ENCODE data around the gene SBK2. TPM values are rescaled to one million over a fixed set of nuclear protein-coding genes. Genes with fewer than 3 reads are reported as not detected.
"Not testable (repeated sequence)": the region's sequence is repeated elsewhere in the genome, so short reads cannot be mapped to it uniquely, and the experiment has no call there.

The SBK2 gene, protein sequence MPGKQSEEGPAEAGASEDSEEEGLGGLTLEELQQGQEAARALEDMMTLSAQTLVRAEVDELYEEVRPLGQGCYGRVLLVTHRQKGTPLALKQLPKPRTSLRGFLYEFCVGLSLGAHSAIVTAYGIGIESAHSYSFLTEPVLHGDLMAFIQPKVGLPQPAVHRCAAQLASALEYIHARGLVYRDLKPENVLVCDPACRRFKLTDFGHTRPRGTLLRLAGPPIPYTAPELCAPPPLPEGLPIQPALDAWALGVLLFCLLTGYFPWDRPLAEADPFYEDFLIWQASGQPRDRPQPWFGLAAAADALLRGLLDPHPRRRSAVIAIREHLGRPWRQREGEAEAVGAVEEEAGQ
- total RNA-seq: 1.0 TPM

DNA sequence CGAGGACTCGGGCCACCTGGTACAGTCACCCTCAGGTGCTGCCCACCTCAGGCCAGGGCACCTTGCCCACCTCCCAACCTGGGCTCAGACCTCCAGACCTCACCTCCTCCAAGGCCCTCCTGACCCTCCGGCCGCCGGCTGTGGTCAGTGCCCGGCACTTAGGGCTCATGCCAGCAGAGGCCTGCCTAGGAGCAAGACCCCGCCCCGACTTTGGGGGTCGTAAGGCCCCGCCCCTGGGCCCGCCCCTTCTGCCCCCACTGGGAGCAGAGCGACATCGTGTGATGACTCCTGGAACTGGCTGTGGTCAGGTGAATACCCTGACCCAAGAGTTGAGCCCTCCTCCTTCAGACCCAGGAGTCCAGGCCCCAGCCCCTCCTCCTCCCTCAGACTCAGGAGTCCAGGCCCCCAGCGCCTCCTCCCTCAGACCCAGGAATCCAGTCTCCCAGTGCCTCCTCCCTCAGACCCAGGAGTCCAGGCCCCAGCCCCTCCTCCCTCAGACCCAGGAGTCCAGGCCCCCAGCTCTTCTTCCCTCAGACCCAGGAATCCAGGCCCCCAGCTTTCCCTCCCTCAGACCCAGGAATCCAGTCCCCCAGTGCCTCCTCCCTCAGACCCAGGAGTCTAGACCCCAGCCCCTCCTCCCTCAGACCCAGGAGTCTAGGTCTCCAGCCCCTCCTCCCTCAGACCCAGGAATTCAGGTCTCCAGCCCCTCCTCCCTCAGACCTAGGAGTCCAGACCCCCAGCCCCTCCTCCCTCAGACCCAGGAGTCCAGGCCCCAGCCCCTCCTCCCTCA is at the start of gene SBK2:
SBK2 (minus strand) TSS at position 183 of the 790 bp plus-strand sequence. CDS start 839 bp downstream, outside the sequence.
- no peak within 1 kb of the TSS for H3K4me3 ChIP-seq (ENCODE audit: low read length in 3 of 3)
- peaks cover 2 to 7% (median 4%) of the 10 kb centered on the region in 3 donors for H3K4me1 ChIP-seq (ENCODE audit: control insufficient read depth in 3 of 3, insufficient read depth in 3 of 3, low read length in 3 of 3)
- no peak within 1 kb of the TSS for H3K27ac ChIP-seq (ENCODE audit: low read depth, low read length)

DNA sequence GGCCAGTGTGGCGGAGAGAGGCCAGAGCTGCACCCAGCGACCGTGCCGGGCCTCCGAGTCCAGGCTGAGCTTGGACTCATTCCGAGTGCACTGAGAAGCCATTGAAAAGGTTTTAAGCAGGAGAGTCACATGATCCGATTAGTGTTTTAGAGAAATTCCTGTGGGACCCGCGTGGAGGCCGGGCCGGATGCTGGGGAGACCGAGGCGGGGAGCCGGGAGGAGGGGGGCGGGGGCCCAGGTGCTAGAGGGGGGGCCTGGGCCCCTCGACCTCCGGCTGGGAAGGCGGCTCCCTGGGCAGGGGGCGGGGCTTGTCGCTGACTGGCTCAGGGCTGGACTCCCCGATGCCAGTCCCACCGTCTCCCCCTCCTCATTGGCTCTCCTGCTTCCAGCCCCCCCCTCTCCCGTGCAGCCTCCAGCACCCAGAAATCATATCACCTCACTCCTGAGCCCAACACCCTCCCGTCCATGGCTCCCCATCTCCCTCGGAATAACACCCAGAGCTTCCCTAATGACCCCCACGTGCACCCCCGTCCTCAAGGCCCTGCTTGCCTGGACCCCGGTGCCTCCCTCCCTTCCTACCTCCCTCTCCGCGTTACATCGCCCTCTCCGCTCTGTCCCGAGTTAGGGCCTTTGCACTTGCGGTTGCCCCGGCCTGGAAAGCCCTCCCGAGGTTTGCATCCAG is 48.9 kb upstream of the SBK2 start:
- peak overlapping the region in 1 of 3 donors; percentile 57 for H3K9ac ChIP-seq (ENCODE audit: low read depth in 1 of 3, low read length in 3 of 3)

More for the DNA sequence above, at the start of gene SBK2:
- H3K9me3 ChIP-seq (ENCODE audit: control insufficient read depth in 3 of 3, low read length in 3 of 3): no peaks in the 10 kb centered on the region
- H3K36me3 ChIP-seq (ENCODE audit: control insufficient read depth in 3 of 3, insufficient read depth in 3 of 3, low read length in 3 of 3): no peaks in the 10 kb centered on the region
- no peak within 1 kb of the TSS for H3K9ac ChIP-seq (ENCODE audit: low read depth in 1 of 3, low read length in 3 of 3)
- H3K27me3 ChIP-seq (ENCODE audit: control insufficient read depth in 3 of 3, insufficient read depth in 3 of 3, low read length in 3 of 3): no peaks in the 10 kb centered on the region

DNA sequence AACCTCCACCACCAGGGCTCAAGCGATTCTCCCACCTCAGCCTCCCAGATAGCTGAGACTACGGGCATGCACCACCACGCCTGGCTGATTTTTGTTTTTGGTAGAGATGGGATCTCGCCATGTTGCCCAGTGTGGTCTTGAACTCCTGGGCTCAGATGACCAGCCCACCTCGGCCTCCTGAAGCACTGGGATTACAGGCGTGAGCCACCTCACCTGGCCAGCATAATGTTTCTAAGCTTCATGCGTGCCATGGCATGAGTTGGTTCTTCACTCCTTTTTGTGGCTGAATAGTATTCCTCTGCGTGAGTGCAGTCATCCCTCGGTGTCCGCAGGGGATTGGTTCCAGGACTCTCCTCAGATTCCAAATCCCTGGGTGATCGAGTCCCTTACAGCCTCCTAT is 47.9 kb upstream of the SBK2 start:
- Histone ChIP-seq H3K4me3 (ENCODE audit: low read length in 3 of 3) (no peak overlapping the region), H3K9ac (ENCODE audit: low read depth in 1 of 3, low read length in 3 of 3) (no peak overlapping the region), H3K4me1 (ENCODE audit: control insufficient read depth in 3 of 3, insufficient read depth in 3 of 3, low read length in 3 of 3) (peaks cover 24 to 30% (median 28%) of the 10 kb centered on the region in 3 donors), H3K27ac (ENCODE audit: low read depth, low read length) (no peak overlapping the region), H3K36me3 (ENCODE audit: control insufficient read depth in 3 of 3, insufficient read depth in 3 of 3, low read length in 3 of 3) (no peaks in the 10 kb centered on the region), H3K9me3 (ENCODE audit: control insufficient read depth in 3 of 3, low read length in 3 of 3) (no peaks in the 10 kb centered on the region), H3K27me3 (ENCODE audit: control insufficient read depth in 3 of 3, insufficient read depth in 3 of 3, low read length in 3 of 3) (peaks cover 2 to 19% (median 16%) of the 10 kb centered on the region in 3 donors)

More for the DNA sequence above, 48.9 kb upstream of the SBK2 start:
- H3K27ac ChIP-seq (ENCODE audit: low read depth, low read length): peak overlapping the region; percentile 7
- peaks cover 24 to 29% (median 28%) of the 10 kb centered on the region in 3 donors for H3K4me1 ChIP-seq (ENCODE audit: control insufficient read depth in 3 of 3, insufficient read depth in 3 of 3, low read length in 3 of 3)
- peaks cover 2 to 19% (median 16%) of the 10 kb centered on the region in 3 donors for H3K27me3 ChIP-seq (ENCODE audit: control insufficient read depth in 3 of 3, insufficient read depth in 3 of 3, low read length in 3 of 3)
- no peaks in the 10 kb centered on the region for H3K36me3 ChIP-seq (ENCODE audit: control insufficient read depth in 3 of 3, insufficient read depth in 3 of 3, low read length in 3 of 3)
- peak overlapping the region; percentile 49 to 62 (median 56) for H3K4me3 ChIP-seq (ENCODE audit: low read length in 3 of 3)
- no peaks in the 10 kb centered on the region for H3K9me3 ChIP-seq (ENCODE audit: control insufficient read depth in 3 of 3, low read length in 3 of 3)

DNA sequence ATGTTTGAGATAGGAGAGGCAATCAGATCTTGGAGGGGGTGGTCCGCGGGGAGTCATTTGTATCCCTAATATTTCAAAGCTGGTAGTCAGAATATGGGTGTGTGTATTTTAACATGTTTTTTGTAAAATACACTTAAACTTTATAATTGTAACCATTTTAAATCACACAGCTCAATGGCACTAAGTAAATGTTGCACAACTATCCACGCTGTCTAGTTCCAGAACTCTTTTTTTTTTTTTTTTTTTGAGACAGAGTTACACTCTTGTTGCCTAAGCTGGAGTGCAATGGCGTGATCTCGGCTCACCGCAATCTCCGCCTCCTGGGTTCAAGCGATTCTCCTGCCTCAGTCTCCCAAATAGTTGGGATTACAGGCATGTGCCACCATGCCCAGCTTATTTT is 47.0 kb upstream of the SBK2 start:
- not testable (repeated sequence) for H3K36me3 ChIP-seq (ENCODE audit: control insufficient read depth in 3 of 3, insufficient read depth in 3 of 3, low read length in 3 of 3)

DNA sequence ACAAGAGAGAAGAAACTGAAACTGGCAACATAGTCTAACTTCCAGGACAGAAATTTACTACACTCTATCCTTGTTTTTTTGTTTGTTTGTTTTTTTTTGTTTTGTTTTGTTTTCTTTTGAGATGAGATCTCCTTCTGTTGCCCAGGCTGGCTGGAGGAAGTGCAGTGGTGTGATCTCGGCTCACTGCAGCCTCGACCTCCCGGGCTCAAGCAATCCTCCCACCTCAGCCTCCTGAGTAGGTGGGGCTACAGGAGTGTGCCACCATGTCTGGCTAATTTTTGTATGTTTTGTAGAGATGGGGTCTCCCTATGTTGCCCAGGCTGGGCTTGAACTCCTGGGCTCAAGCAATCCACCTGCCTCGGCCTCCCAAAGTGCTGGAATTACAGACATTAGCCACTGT is 45.4 kb upstream of the SBK2 start:
- H3K27ac ChIP-seq (ENCODE audit: low read depth, low read length); H3K36me3 ChIP-seq (ENCODE audit: control insufficient read depth in 3 of 3, insufficient read depth in 3 of 3, low read length in 3 of 3): not testable (repeated sequence)

More for the DNA sequence above, 47.0 kb upstream of the SBK2 start:
- H3K4me3 ChIP-seq (ENCODE audit: low read length in 3 of 3); H3K9me3 ChIP-seq (ENCODE audit: control insufficient read depth in 3 of 3, low read length in 3 of 3); H3K27ac ChIP-seq (ENCODE audit: low read depth, low read length); H3K9ac ChIP-seq (ENCODE audit: low read depth in 1 of 3, low read length in 3 of 3): not testable (repeated sequence)
- Histone ChIP-seq H3K4me1 (ENCODE audit: control insufficient read depth in 3 of 3, insufficient read depth in 3 of 3, low read length in 3 of 3) (peaks cover 28 to 36% (median 30%) of the 10 kb centered on the region in 3 donors), H3K27me3 (ENCODE audit: control insufficient read depth in 3 of 3, insufficient read depth in 3 of 3, low read length in 3 of 3) (peaks cover 2 to 19% (median 16%) of the 10 kb centered on the region in 3 donors)

DNA sequence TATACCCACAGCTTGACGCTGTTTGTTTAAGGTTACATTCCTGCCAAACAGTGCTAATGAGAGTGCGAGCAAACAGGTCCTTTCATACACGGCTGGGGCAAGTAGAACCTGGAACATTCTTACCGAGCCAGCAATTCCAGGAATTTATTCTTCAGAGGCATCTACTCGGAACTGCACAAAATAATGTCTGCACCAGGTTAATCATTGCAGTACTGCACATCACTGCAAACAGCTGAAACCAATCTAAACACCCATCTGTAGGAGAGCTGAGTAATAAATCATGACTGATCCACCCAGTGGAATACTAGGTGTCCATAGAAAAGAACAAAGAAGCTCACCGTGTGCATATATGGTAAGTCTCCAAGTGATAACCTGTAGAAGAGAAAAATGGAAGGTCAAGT is 44.9 kb upstream of the SBK2 start:
- peaks cover 2 to 15% (median 14%) of the 10 kb centered on the region in 3 donors for H3K27me3 ChIP-seq (ENCODE audit: control insufficient read depth in 3 of 3, insufficient read depth in 3 of 3, low read length in 3 of 3)
- peaks cover 21 to 28% (median 24%) of the 10 kb centered on the region in 3 donors for H3K4me1 ChIP-seq (ENCODE audit: control insufficient read depth in 3 of 3, insufficient read depth in 3 of 3, low read length in 3 of 3)
- H3K36me3 ChIP-seq (ENCODE audit: control insufficient read depth in 3 of 3, insufficient read depth in 3 of 3, low read length in 3 of 3): peaks cover 0 to 11% (median 4%) of the 10 kb centered on the region in 3 donors
- no peaks in the 10 kb centered on the region for H3K9me3 ChIP-seq (ENCODE audit: control insufficient read depth in 3 of 3, low read length in 3 of 3)
- H3K9ac ChIP-seq (ENCODE audit: low read depth in 1 of 3, low read length in 3 of 3): no peak overlapping the region
- H3K4me3 ChIP-seq (ENCODE audit: low read length in 3 of 3): peak overlapping the region in 1 of 3 donors; percentile 85
- H3K27ac ChIP-seq (ENCODE audit: low read depth, low read length): no peak overlapping the region

More for the DNA sequence above, 45.4 kb upstream of the SBK2 start:
- not testable (repeated sequence) for H3K9ac ChIP-seq (ENCODE audit: low read depth in 1 of 3, low read length in 3 of 3); H3K4me3 ChIP-seq (ENCODE audit: low read length in 3 of 3); H3K9me3 ChIP-seq (ENCODE audit: control insufficient read depth in 3 of 3, low read length in 3 of 3)
- H3K27me3 ChIP-seq (ENCODE audit: control insufficient read depth in 3 of 3, insufficient read depth in 3 of 3, low read length in 3 of 3): peaks cover 2 to 18% (median 16%) of the 10 kb centered on the region in 3 donors
- peaks cover 26 to 33% (median 29%) of the 10 kb centered on the region in 3 donors for H3K4me1 ChIP-seq (ENCODE audit: control insufficient read depth in 3 of 3, insufficient read depth in 3 of 3, low read length in 3 of 3)

DNA sequence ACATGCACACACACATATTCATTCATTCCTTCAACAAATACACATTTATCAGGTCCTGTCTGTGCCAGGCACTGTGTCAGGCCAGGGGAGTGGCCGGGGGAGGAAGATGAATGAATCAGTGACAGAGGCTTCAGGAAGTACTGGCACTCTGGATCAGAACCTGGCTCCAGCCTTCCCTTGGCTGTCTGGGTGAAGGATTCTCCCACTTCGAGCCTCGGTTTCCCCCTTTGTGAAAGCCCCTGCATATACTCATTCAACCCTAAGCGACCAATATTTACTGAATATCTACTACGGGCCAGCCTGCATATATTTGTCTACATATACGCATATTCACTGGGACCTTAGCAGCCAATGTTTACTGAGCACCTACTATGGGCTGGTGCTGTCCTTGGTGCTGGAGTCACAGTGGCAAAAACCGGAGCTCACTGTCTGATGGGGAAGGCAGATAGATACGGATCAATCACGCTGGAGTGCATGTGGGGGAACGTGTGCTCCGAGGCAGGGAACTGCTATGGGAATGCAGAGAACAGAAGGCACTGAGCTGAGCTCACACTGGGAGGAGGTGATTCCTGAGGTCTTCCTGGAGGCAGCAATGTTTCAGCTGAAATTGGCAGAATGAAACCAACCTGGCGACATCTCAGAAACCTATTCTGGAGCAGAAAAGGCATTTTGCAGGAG is 44.4 kb upstream of the SBK2 start:
- Histone ChIP-seq H3K4me1 (ENCODE audit: control insufficient read depth in 3 of 3, insufficient read depth in 3 of 3, low read length in 3 of 3) (peaks cover 18 to 25% (median 21%) of the 10 kb centered on the region in 3 donors), H3K27ac (ENCODE audit: low read depth, low read length) (peak overlapping the region; percentile 95), H3K36me3 (ENCODE audit: control insufficient read depth in 3 of 3, insufficient read depth in 3 of 3, low read length in 3 of 3) (peaks cover 0 to 12% (median 6%) of the 10 kb centered on the region in 3 donors), H3K27me3 (ENCODE audit: control insufficient read depth in 3 of 3, insufficient read depth in 3 of 3, low read length in 3 of 3) (peaks cover 2 to 14% (median 10%) of the 10 kb centered on the region in 3 donors), H3K9me3 (ENCODE audit: control insufficient read depth in 3 of 3, low read length in 3 of 3) (no peaks in the 10 kb centered on the region), H3K4me3 (ENCODE audit: low read length in 3 of 3) (peak overlapping the region; percentile 85 to 87 (median 86)), H3K9ac (ENCODE audit: low read depth in 1 of 3, low read length in 3 of 3) (peak overlapping the region; percentile 87 to 91 (median 87))

DNA sequence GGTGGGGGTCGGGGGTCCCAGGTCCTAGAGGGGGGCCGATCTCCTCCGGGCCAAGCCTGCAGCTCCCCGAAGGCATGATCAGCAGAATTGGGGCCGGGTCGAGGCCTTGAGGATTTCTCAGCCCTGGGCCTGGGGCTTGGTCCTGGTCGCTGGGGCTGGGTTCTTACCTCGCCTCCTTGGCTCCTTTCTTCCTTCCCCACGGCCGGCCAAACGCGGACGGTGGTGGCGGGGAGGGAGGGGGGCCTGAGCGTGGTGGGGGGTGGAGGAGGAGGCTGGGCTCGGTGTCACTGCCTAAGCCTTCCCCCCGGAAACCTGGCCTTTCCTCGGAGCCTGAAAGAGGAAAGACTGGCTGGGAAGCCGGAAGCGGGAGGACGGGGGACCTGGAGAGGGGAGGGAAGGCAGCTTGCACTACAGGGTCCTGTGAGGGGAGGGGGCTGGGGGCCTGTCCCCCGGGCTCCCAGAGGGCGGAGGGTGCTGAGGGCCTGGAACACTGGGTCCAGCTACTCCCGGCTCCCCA is 43.8 kb upstream of the SBK2 start, which contains the start of gene ZNF579:
ZNF579 (minus strand) TSS at position 221 of the 517 bp plus-strand sequence. CDS start 1,209 bp downstream, outside the sequence.
- Histone ChIP-seq H3K27ac (ENCODE audit: low read depth, low read length) (peak within 1 kb of the TSS; percentile 95), H3K9ac (ENCODE audit: low read depth in 1 of 3, low read length in 3 of 3) (peak within 1 kb of the TSS; percentile 90 to 94 (median 91)), H3K36me3 (ENCODE audit: control insufficient read depth in 3 of 3, insufficient read depth in 3 of 3, low read length in 3 of 3) (peaks cover 0 to 12% (median 6%) of the 10 kb centered on the region in 3 donors), H3K27me3 (ENCODE audit: control insufficient read depth in 3 of 3, insufficient read depth in 3 of 3, low read length in 3 of 3) (peaks cover 0 to 9% (median 6%) of the 10 kb centered on the region in 3 donors), H3K4me3 (ENCODE audit: low read length in 3 of 3) (peak within 1 kb of the TSS; percentile 85 to 87 (median 86)), H3K4me1 (ENCODE audit: control insufficient read depth in 3 of 3, insufficient read depth in 3 of 3, low read length in 3 of 3) (peaks cover 12 to 20% (median 16%) of the 10 kb centered on the region in 3 donors), H3K9me3 (ENCODE audit: control insufficient read depth in 3 of 3, low read length in 3 of 3) (no peaks in the 10 kb centered on the region)

All from skeletal muscle tissue (tissue), 4 donors.